Measurements from ENCODE around the gene PELO. TPM values are rescaled to one million over a fixed set of nuclear protein-coding genes. Genes with fewer than 3 reads are reported as not detected.
"Not testable (repeated sequence)": the region's sequence is repeated elsewhere in the genome, so short reads cannot be mapped to it uniquely, and the experiment has no call there.

Gene PELO, protein sequence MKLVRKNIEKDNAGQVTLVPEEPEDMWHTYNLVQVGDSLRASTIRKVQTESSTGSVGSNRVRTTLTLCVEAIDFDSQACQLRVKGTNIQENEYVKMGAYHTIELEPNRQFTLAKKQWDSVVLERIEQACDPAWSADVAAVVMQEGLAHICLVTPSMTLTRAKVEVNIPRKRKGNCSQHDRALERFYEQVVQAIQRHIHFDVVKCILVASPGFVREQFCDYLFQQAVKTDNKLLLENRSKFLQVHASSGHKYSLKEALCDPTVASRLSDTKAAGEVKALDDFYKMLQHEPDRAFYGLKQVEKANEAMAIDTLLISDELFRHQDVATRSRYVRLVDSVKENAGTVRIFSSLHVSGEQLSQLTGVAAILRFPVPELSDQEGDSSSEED
- total RNA-seq: 1 to 10 TPM; 7.4 to 8.5 TPM
- 1 to 10 TPM; 2.2 to 4.5 (median 2.6) TPM for polyA plus RNA-seq
- 9.5 to 54.8 (median 21.6) reads per million in 6 experiments for total RNA-seq

DNA sequence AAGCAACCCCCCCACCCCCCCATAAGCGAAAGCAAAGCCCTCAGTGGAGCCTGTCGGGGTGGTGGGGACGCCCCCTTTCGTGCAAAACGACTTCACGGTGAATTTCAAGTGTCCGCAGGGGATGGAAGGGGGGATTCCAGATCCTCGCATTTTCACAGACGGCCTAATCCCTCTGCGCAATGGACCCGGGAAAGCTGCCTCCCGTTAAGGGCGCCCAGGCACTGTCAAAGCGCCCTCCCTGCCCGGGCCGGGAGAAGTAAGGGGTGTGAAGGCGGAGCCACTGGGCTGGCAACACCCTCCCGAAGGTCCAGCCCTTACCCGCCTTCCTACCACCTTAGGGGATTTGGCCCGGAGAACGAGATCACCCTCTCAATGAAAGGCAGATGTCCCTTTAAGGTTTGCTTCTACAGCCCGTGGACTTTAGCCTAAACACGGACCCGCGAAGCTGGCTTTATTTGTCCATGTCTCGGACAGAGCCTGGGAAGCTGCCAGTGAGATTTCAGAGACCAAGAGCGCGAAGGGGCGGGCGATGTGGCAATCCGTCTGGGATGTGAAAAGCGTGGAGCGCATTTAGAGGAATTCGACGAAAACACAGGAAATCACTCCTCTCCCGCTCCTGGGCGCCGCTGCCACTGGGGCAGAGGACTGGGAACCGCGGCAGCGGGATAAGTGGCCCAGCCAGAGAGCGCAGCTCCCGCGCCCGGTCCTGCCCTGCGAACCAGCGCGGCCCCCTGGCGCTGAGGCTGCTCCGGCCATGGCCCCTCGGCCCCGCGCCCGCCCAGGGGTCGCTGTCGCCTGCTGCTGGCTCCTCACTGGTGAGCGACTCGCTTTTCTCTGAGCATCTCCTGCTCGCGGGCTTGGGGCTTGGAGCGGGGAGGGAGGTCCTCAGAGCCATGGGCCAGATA, at the start of gene PELO, which contains the start of gene ITGA1:
TSS of gene PELO (plus strand) at position 317 of the 905 bp plus-strand sequence. CDS start 12,479 bp downstream, outside the sequence.
TSS of gene ITGA1 (plus strand) at position 317 of the 905 bp plus-strand sequence. CDS start at position 755, 438 bp downstream.
- peak within 1 kb of the TSS in 9 of 10 donors; percentile 58 to 84 (median 82) for H3K27ac Mint-ChIP-seq
- peaks cover 0 to 26% (median 0%) of the 10 kb centered on the region in 5 donors for H3K27me3 Mint-ChIP-seq

DNA sequence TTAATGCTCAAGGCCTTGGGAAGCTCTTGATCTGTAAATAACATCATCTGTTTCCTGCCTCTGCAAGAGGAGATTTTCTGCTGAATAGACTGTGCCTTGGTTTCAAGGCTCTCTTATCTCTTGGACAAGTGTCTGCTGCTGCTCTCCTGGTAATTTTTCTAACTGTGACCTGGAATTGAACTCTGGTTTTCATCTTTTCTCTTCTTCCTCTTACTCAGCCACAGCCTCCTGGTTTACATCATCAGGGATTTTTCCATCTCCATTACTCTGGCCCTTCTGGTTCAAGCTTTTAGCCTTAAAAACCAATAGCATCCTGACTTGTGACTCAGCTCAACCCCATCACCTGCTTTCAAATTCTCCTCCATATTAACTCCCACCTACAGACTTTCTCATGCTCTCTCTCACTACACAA, 49.6 kb upstream of the PELO start:
- POLR2A ChIA-PET: interaction anchor here (0.7 kb wide), 1 partner anchor 86 kb away, joined by 8 read pairs; no protein-coding TSS in a partner anchor
- Mint-ChIP-seq H3K4me1 (peaks cover 21 to 39% (median 34%) of the 10 kb centered on the region in 4 donors), H3K4me3 (peak overlapping the region in 5 of 10 donors; percentile 0 to 66 (median 26))

More for the DNA sequence above, at the start of gene PELO, which contains the start of gene ITGA1:
- ATAC-seq (peak; percentile 75 to 84), DNase-seq (peak; percentile 19 to 66 (median 40))
- Mint-ChIP-seq H3K4me1 (peaks cover 11 to 21% (median 17%) of the 10 kb centered on the region in 4 donors), H3K4me3 (peak within 1 kb of the TSS; percentile 87 to 94 (median 92)), H3K36me3 (no peaks in the 10 kb centered on the region), H3K9me3 (no peaks in the 10 kb centered on the region)
- POLR2A ChIA-PET: interaction anchor here (1.3 kb wide), 1 partner anchor 12 kb away, joined by 7 read pairs; no protein-coding TSS in a partner anchor

DNA sequence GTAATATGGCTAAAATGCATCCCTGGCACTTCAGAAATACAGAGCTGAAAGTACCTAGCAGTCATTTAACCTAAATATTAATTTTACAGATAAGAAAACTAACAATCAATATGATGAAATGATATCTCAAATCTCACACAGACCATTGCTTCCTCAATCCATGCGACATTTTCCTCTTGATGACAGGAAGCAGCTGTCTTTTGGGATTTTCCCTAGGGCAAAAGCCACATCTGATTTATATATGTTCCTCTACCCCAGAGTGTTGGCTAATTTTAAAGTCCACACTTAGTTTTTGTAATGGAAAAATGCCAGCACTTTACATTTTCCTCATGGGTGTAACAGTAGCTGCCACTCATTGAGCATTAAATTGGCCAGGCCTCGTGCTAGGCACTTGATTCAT, 47.7 kb upstream of the PELO start:
- Mint-ChIP-seq H3K27me3 (no peaks in the 10 kb centered on the region), H3K27ac (peak overlapping the region in 1 of 10 donors; percentile 53), H3K36me3 (no peaks in the 10 kb centered on the region), H3K4me3 (no peak overlapping the region), H3K9me3 (peaks cover 0 to 6% (median 0%) of the 10 kb centered on the region in 9 donors), H3K4me1 (peaks cover 30 to 57% (median 53%) of the 10 kb centered on the region in 4 donors)
- POLR2A ChIA-PET: interaction anchor here (1.2 kb wide), 1 partner anchor 15 kb away, joined by 3 read pairs; no protein-coding TSS in a partner anchor
- no peak for DNase-seq
- ATAC-seq: no peak

More for the DNA sequence above, 49.6 kb upstream of the PELO start:
- H3K27me3 Mint-ChIP-seq: no peaks in the 10 kb centered on the region
- no peaks in the 10 kb centered on the region for H3K36me3 Mint-ChIP-seq
- ATAC-seq (no peak), DNase-seq (no peak)
- H3K27ac Mint-ChIP-seq: peak overlapping the region in 8 of 10 donors; percentile 2 to 88 (median 38)
- H3K9me3 Mint-ChIP-seq: peaks cover 0 to 6% (median 0%) of the 10 kb centered on the region in 9 donors

DNA sequence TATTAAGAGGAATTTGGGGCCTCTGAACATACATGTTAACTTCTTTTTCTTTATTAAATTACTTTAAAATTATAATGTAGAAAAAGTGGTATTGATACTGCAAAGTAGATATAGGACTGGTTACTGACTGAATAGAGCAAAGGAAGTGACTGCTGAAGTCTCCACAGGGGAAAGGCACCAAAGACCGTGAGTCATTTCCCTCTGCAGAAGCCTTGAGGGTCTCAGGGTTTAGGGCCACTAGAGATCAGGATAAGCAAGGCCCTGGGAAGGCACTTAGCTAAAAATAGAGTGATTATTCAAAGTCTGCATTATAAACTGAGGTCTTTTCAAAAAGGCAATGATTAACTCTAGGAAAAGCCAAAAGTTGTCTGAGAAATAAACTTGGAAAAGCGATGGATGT, 44.7 kb upstream of the PELO start:
- POLR2A ChIA-PET: interaction anchor here (0.9 to 1.7 kb wide), 3 partner anchors 15 to 57 kb away, joined by 3 to 5 read pairs (median 4); no protein-coding TSS in a partner anchor
- Mint-ChIP-seq H3K36me3 (no peaks in the 10 kb centered on the region), H3K9me3 (peaks cover 0 to 4% (median 0%) of the 10 kb centered on the region in 9 donors), H3K4me1 (peaks cover 36 to 67% (median 61%) of the 10 kb centered on the region in 4 donors), H3K27me3 (no peaks in the 10 kb centered on the region), H3K27ac (peak overlapping the region; percentile 71 to 95 (median 86)), H3K4me3 (peak overlapping the region; percentile 19 to 66 (median 40))
- DNase-seq: no peak
- ATAC-seq: peak; percentile 34 to 49

DNA sequence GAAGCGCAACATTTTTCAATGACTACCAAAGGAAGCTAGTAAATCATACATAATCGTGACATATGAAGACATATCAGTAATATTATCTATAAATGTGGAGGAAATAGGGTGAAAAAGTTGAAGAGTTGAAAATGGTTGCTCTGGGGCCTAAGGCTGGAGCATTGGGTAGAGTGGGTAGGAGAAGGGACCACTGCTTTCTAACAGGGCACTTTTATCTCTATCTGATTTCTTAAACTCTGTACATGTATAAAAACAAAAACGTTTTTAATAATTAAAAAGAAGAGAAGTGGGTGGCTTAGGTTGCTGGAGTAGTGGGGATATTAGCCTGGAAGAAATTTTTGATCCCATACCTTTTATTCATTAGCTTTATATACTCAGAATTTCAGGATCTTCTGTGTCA, 44.2 kb upstream of the PELO start:
- H3K4me1 Mint-ChIP-seq: peaks cover 31 to 63% (median 57%) of the 10 kb centered on the region in 4 donors
- peak; percentile 24 to 45 for ATAC-seq
- no peaks in the 10 kb centered on the region for H3K36me3 Mint-ChIP-seq
- H3K27ac Mint-ChIP-seq: peak overlapping the region; percentile 71 to 95 (median 86)
- no peaks in the 10 kb centered on the region for H3K27me3 Mint-ChIP-seq
- DNase-seq: peak in 1 of 10 donors; percentile 15
- H3K4me3 Mint-ChIP-seq: peak overlapping the region in 9 of 10 donors; percentile 34 to 66 (median 55)
- no peaks in the 10 kb centered on the region for H3K9me3 Mint-ChIP-seq
- POLR2A ChIA-PET: interaction anchor here (0.9 to 1.7 kb wide), 3 partner anchors 15 to 56 kb away, joined by 3 to 5 read pairs (median 4); no protein-coding TSS in a partner anchor

DNA sequence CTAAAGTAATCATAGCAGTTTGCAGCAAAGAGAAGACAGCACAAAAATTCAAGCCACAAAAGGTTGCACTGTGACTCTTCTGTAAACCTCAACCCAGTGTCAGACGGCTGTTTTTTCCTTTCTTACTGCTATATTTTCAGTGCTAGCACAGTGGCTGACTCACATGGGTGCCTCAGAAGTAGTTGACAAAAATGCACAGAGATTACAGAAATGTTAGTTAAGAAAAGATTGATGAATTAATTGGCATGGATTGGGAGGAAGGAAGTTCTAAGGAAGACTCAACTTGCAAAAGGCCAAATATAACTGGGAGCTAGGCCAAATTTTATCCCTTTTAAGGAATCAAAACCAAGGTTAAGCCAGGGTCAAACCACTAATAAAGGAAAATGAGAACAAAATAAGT, 43.7 kb upstream of the PELO start:
- ATAC-seq (peak; percentile 93 to 95), DNase-seq (peak in 8 of 10 donors; percentile 1 to 66 (median 46))
- no peaks in the 10 kb centered on the region for H3K9me3 Mint-ChIP-seq
- H3K27ac Mint-ChIP-seq: peak overlapping the region; percentile 71 to 95 (median 86)
- peaks cover 31 to 64% (median 56%) of the 10 kb centered on the region in 4 donors for H3K4me1 Mint-ChIP-seq
- POLR2A ChIA-PET: interaction anchor here (1.6 to 1.7 kb wide), 2 partner anchors 16 to 56 kb away, joined by 4 to 5 read pairs; no protein-coding TSS in a partner anchor
- H3K36me3 Mint-ChIP-seq: no peaks in the 10 kb centered on the region
- no peaks in the 10 kb centered on the region for H3K27me3 Mint-ChIP-seq
- H3K4me3 Mint-ChIP-seq: peak overlapping the region in 9 of 10 donors; percentile 34 to 66 (median 55)

DNA sequence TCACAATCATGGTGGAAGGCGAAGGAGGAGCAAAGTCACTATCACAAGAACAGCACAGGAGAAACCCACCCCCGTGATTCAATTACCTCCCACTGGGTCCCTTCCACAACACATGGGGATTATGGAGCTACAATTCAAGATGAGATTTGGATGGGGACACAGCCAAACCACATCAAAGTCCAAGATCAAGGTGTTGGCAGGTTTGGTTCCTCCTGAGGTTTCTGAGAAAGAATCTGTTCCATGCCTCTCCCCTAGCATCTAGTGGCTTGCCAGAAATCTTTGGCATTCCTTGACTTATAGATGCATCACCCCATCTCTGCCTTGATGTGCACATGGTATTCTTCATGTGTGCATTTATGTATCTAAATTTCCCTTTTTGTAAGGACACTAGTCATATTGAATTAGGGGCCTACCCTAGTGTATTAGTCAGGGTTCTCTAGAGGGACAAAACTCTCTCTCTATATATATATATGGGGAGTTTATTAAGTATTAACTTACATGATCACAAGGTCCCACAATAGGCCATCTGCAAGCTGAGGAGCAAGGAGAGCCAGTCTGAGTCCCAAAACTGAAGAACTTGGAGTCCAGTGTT, 42.8 kb upstream of the PELO start:
- H3K4me3 Mint-ChIP-seq: peak overlapping the region in 1 of 10 donors; percentile 25
- peak overlapping the region in 9 of 10 donors; percentile 13 to 95 (median 70) for H3K27ac Mint-ChIP-seq
- peak in 1 of 10 donors; percentile 2 for DNase-seq
- H3K9me3 Mint-ChIP-seq, ATAC-seq, H3K36me3 Mint-ChIP-seq, H3K27me3 Mint-ChIP-seq: not testable (repeated sequence)
- H3K4me1 Mint-ChIP-seq: peaks cover 29 to 59% (median 56%) of the 10 kb centered on the region in 4 donors
- POLR2A ChIA-PET: interaction anchor here (1.3 to 2.2 kb wide), 2 partner anchors 10 to 19 kb away, joined by 5 to 10 read pairs; no protein-coding TSS in a partner anchor

DNA sequence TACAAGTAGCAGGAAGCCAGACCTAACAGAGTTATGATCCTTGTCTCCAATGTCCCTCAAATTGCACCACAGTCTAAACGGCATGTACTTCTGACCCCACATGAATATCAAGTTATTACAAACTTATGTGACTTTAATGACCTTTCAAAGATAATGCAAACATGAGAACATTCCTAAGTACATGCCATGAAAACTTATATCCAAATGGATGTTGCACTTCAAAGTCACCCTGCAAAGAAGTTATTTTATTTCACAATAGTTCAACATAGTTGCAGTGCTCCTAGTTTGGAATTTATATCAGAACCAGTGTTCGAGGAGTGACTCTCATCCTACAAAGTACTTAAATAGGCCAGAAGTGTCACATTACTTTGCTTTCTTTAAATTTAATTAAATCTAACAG, 41.2 kb upstream of the PELO start:
- Mint-ChIP-seq H3K27me3 (no peaks in the 10 kb centered on the region), H3K36me3 (no peaks in the 10 kb centered on the region), H3K9me3 (no peaks in the 10 kb centered on the region), H3K4me3 (no peak overlapping the region), H3K27ac (peak overlapping the region in 2 of 10 donors; percentile 91 to 95), H3K4me1 (peaks cover 26 to 52% (median 49%) of the 10 kb centered on the region in 4 donors)
- POLR2A ChIA-PET: interaction anchor here (2.2 kb wide), 1 partner anchor 21 kb away, joined by 10 read pairs; no protein-coding TSS in a partner anchor
- no peak for DNase-seq
- ATAC-seq: no peak

DNA sequence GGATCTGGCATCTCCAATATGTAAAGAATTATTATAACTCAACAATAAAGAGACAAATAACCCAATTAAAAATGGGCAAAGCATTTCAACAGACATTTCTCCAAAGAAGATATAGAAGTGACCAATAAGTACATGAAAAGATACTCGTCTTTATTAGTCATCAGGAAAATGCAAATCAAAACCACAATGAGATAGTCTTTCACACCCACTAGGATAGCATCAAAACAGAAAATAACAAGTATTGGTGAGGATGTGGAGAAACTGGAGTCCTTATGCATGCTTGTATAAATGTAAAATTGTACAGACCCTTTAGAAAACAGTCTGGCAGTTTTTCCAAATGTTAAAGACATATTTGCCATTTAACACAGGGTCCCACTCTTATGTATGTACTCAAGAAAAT, 39.1 kb upstream of the PELO start:
- Mint-ChIP-seq H3K4me1 (peaks cover 17 to 33% (median 29%) of the 10 kb centered on the region in 4 donors), H3K36me3 (no peaks in the 10 kb centered on the region), H3K27ac (peak overlapping the region in 2 of 10 donors; percentile 36 to 44), H3K27me3 (no peaks in the 10 kb centered on the region), H3K9me3 (peaks cover 0 to 2% (median 0%) of the 10 kb centered on the region in 9 donors), H3K4me3 (no peak overlapping the region)
- ATAC-seq (no peak), DNase-seq (no peak)
- POLR2A ChIA-PET: no interaction called here

DNA sequence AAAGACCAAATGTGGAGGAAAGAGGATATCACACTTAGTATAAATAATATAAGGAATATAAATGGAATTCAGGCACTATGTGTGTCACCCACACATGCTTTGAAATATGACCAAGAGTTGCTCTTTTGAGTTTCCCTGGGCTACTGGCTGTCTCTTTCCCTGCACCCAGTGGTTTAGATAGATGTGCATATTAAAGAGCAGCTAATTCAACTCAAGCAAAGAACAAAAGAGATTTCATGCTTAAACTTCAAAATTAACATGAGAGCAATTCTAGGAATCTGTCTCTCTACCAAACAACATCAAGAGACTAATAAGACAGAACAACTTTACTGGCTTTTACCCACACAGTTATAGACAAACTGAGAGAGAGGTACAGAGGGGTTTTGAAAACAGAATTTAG, 38.0 kb upstream of the PELO start:
- no peaks in the 10 kb centered on the region for H3K27me3 Mint-ChIP-seq
- peaks cover 0 to 2% (median 0%) of the 10 kb centered on the region in 9 donors for H3K9me3 Mint-ChIP-seq
- no peak overlapping the region for H3K4me3 Mint-ChIP-seq
- ATAC-seq: no peak
- H3K36me3 Mint-ChIP-seq: no peaks in the 10 kb centered on the region
- no peak for DNase-seq
- peaks cover 12 to 24% (median 18%) of the 10 kb centered on the region in 4 donors for H3K4me1 Mint-ChIP-seq
- H3K27ac Mint-ChIP-seq: peak overlapping the region in 1 of 10 donors; percentile 3
- POLR2A ChIA-PET: no interaction called here

DNA sequence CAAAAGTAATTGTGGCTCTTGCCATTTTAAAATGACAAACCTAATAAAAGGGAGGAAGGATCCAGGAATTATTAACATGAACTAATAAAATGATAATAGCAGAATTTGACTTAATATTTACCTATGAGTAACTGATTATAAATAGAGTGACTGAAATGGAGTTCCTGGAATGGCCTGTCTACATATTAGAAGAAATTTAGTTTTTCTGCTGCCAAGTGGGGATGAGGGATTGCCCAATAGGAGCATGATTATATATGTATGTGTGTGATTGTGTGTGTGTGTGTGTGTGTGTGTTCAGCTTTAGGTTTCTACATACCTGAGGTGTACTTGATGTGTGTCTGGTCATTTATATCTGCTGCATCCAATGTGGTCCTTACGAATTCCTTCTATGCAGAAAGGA, 36.6 kb upstream of the PELO start:
- H3K9me3 Mint-ChIP-seq: peaks cover 0 to 2% (median 0%) of the 10 kb centered on the region in 9 donors
- H3K27me3 Mint-ChIP-seq: no peaks in the 10 kb centered on the region
- H3K4me3 Mint-ChIP-seq: no peak overlapping the region
- H3K27ac Mint-ChIP-seq: peak overlapping the region in 1 of 10 donors; percentile 14
- peaks cover under 1 to 9% (median 6%) of the 10 kb centered on the region in 4 donors for H3K4me1 Mint-ChIP-seq
- no peaks in the 10 kb centered on the region for H3K36me3 Mint-ChIP-seq
- DNase-seq (no peak), ATAC-seq (no peak)
- POLR2A ChIA-PET: no interaction called here
